ENCODE measurements around the gene CFAP97D2.
"Not testable (repeated sequence)": the region's sequence is repeated elsewhere in the genome, so short reads cannot be mapped to it uniquely, and the experiment has no call there.

The CFAP97D2 gene

DNA sequence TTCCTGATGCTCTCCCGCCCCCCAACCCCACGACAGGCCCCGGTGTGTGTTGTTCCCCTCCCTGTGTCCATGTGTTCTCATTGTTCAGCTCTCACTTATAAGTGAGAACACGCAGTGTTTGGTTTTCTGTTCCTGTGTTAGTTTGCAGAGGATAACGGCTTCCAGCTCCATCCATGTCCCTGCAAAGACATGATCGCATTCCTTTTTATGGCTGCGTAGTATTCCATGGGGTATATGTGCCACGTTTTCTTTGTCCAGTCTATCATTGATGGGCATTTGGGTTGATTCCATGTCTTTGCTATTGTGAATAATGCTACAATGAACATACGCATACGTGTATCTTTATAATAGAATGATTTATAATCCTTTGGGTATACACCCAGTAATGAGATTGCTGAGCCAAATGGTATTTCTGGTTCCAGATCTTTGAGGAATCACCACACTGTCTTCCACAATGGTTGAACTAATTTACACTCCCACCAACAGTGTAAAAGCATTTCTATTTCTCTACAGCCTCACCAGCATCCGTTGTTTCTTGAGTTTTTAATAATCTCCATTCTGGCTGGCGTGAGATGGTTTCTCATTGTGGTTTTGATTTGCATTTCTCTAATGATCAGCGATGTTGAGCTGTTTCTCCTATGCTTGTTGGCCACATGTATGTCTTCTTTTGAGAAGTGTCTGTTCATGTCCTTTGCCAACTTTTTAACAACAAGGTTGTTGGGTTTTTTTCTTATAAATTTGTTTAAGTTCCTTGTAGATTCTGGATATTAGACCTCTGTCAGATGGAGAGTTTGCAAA, 20.0 kb upstream of the CFAP97D2 start:
- not testable (repeated sequence) for DNase-seq (ENCODE audit: low spot score)

GRCh38 chr13:114161028-114161556, 18.0 kb upstream of the CFAP97D2 start:
- no peak for DNase-seq (ENCODE audit: low spot score)

GRCh38 chr13:114161644-114162532, 17.2 kb upstream of the CFAP97D2 start:
- no peak for DNase-seq (ENCODE audit: low spot score)

DNA sequence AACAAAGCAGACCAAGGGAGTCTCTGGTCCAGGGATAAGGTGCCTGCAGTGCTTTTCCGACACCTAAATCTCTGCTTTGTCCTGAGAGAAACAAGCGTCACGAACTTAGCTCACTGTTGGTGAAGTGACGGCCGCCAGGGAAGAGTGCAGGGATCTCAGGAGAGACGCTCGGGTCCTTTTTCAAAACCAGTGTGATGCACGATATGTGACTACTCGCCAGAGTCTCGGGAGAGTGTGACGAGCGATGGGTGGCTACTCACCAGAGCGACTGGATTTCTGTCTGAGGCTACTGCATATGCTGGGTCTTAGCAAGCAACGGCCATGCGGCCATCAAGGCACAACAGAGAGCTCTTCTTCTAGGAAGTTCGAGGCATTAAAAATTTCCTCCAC, 16.5 kb upstream of the CFAP97D2 start:
- DNase-seq (ENCODE audit: low spot score) = no peak

DNA sequence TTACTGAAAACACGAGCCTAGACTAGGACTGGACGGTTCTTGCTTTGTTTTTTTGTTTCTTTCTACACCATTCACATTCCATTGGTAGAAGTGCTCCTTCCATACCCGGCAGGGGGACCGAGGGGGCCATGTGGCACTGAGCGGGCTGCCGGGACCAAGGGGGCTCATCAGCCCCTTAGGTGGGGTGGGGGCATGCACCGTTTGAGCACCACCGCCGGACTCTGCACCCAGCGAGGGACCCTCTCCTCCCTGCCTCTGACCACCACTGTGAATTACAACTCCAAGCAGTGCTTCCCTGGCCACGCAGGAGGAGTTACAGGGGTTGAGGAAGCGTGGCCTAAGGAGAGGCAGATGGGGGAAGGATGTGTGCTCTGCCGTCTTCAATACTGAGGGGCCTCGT, 15.0 kb upstream of the CFAP97D2 start:
- DNase-seq (ENCODE audit: low spot score) = no peak

DNA sequence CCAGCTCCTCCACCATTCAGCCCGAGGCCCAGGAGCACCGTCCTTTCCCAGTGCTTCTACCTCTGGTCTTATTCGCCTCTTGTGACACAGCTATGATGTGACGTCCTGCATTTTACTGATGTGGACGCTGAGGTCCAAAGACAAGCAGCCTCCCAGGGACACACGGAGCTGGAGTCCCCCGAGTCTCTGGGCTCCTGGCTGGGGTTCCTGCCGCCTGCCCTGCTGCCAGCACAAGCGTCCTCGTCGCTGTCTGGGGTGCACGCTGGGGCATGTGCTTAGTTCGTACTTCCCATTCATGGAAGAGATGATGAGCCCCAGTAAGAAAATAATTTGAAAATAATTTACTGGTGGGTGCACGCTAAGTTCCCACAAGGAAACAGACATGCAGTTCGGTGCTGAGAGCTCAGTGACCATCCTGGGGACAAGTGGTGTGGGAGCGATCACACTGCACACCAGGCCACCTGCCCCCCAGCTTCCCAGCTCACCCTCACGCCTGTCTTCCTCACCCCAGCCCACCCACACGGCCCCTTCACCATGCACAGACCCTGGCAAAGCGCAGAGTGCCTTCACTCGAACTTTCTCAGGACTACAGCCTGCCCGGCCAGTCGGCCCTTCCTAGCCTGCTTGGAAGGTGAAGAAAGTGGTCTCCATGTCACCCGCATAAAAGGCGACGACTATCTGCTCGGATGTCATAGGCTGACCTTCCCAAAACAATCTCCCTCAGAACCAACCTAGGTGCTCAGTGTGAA, 14.2 kb upstream of the CFAP97D2 start:
- no peak for DNase-seq (ENCODE audit: low spot score)

DNA sequence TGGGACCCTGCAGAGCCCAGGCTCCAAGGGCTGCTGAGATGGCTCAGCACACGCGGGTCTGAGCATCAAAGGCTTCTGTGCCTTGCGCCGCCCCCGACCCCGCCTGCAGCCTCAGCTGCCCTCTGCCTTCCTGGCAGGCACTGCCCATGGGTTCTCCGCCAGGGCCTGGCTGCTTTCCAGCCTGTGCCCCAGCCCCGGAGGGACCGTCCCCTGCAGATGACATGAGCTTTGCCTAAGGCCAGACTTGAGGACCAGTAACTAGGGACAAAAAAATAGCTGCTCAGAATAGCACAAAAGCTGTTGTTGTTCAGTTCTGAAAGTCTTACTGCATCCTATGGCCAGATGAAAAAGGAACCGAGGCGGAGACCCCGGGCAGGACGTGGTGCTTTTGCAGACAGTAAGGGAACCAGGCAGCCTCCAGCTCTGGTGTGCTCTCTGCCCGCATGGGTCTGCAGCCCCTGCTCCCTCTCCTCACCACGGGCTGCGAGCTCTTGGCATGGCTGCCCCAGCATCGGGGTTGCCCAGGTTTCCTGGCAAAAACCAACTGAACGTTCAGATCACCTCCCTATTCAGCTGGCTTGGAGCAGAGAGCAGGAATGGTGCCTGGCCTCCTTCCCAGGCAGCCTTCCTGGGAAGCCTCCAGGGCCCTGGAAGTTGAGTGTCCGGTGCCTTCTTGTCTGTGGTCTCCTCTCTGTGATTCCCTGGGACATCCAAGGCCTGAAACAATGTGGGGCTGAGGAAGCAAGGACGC, 12.5 kb upstream of the CFAP97D2 start:
- no peak for DNase-seq (ENCODE audit: low spot score)

DNA sequence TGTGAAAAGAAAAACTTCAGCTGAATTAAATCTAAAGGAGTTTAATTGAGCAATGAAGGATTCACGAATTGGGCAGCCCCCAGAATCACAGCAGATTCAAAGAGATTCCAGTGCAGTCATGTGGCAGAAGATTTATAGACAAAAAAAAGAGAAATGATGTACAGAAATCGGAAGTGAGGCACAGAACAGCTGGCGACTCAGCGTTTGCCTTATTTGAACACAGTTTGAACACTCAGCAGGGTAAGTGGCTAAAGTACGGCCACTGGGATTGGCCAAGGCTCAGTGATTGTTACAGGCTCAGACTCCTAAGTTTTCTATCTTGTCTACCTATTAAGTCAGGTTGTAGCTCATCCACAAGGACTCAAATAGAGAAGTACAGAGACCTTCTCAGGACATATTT, 11.6 kb upstream of the CFAP97D2 start:
- no peak for DNase-seq (ENCODE audit: low spot score)

DNA sequence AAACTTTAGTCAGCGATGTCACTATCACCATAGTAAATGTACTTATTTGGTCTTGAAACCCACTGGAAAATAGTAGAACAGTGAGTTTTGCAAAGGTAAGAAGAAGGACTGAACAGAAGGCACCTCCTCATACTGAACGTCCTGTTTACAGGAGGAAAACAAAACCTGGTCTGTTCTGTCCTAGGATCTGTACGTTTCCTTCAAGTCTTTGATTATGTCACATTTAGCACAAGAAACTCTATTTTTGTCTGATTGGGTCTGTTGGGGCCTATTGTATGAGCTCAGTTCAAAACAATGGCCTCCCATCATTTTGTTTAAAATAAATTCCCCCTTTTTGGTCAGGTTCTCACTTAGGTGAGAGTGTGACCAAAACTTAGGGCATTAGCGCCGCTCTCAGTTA, 11.2 kb upstream of the CFAP97D2 start:
- no peak for DNase-seq (ENCODE audit: low spot score)

DNA sequence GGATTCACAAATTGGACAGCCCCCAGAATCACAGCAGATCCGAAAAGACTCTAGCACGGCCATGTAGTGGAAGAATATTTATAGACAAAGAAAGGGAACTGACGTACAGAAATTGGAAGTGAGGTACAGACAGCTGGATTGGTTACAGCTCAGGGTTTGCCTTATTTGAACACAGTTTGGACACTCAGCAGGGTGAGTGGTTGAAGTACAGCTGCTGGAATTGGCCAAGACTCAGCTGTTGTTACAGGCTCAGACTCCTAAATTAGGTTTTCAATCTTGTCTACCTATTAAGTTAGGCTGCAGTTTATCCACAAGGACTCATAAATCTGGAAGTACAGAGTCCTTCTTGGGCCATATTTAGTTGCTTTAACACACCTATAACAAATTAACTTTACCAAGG, 5.8 kb upstream of the CFAP97D2 start:
- DNase-seq (ENCODE audit: low spot score) = no peak

- no peak for DNase-seq (ENCODE audit: low spot score)
These were observed 5.3 kb upstream of the CFAP97D2 start for GRCh38 chr13:114173745-114174144.

DNA sequence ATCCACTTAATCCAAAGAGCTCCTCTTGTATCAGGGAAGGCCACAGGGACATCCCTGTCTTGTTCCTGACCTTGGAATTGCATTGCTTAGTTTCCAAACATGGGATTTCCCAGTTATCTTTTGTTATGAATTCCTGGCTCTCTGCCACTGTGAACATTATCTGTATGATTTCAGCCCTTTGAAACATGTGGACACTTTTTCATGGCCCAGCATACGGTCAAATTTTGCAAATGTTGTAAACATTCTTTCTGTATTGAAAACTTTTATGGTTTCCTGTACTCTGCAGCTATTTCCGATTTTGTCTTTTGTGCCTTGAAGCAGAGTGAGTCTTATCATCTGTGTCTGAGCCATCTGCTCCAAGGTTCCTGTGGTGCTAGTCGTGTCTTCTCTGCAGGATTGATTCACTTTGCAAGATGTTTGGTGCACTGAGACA, 4.5 kb upstream of the CFAP97D2 start:
- no peak for DNase-seq (ENCODE audit: low spot score)

DNA sequence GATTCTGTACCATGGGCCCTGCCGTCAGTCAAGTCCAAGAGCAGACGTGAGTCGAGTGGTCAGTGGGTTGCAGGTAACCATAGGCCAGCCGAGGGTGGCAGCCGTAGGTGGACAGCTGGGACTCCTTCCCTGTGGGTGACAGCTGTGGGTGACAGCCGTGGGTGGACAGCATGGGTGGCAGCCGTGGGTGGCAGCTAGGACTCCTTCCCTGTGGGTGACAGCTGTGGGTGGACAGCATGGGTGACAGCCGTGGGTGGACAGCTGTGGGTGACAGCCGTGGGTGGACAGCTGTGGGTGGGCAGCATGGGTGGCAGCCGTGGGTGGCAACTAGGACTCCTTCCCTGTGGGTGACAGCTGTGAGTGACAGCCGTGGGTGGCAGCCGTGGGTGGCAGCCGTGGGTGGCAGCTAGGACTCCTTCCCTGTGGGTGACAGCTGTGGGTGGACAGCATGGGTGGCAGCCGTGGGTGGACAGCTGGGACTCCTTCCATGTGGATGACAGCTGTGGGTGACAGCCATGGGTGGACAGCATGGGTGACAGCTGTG, 2.6 kb upstream of the CFAP97D2 start:
- not testable (repeated sequence) for DNase-seq (ENCODE audit: low spot score)

DNA sequence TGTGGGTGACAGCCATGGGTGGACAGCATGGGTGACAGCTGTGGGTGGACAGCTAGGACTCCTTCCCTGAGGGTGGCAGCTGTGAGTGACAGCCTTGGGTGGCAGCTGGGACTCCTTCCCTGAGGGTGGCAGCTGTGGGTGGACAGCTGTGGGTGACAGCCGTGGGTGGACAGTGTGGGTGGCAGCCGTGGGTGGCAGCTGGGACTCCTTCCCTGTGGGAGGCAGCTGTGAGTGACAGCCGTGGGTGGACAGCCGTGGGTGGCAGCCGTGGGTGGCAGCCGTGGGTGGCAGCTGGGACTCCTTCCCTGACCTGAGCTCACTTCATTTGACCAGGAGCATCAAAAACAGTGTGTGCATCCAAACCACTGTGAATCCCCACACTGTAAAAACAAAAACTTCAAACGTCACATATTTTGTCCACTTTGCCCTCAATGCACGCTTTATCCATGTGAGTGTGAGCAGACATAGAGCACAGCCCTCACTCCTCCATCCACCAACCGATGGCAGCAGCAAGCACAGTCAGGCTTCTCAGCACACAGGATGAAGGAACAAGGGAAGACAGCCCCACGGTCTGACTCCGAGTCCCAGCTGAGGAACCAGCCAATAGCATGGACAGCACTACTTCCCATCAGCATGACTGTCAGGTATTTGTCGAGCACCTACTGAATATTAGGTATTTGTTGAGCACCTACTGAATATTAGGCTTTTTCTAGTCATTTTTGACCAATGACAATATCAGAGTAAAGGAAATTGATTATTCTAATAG, 1.6 kb upstream of the CFAP97D2 start:
- no peak for DNase-seq (ENCODE audit: low spot score)

DNA sequence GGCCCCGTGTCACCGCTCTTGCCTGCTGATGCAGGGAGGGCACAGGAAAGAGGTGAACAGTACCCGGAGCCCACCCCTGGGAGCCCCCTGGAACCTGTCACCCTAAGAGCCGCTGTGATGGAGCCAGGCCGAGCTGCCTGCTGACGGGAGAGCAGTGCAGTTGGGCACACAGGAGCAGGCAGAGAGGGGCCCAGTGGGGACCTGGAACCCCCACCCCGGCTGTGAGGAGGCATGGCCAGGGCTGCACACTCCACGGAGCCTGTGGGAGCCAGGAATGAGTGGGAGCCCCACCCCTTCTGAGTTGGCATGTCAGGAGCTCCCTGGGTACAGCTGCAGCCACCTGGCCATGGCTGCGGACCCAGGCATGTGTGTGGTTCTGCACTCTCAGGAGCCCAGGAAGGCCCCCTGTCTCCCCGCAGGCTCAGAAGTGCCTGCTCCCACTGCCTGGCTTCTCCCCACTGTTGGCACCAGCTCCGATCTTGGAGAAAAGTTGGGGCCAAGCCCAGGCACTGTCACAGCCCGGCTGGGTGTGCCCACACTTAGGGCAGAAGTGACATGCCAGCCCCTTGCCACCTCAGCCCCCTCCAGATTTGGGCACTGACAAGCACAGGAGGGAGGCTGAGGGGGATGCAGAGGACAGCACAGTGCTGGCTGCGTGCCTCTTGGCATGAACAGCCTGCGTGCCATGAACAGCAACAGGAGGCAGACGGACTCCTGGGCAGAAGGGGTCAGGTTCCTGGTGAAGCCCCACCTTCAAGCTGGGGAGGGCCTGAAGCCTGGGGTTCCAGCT, 6.3 kb downstream of the CFAP97D2 start:
- no peak for DNase-seq (ENCODE audit: low spot score)

- DNase-seq (ENCODE audit: low spot score) = no peak
These were observed 15.8 kb downstream of the CFAP97D2 start for GRCh38 chr13:114194853-114195252.

- DNase-seq (ENCODE audit: low spot score) = no peak
These were observed 17.6 kb downstream of the CFAP97D2 start for GRCh38 chr13:114196629-114197028.

GRCh38 chr13:114198556-114198955, 19.5 kb downstream of the CFAP97D2 start:
- no peak for DNase-seq (ENCODE audit: low spot score)

- not testable (repeated sequence) for DNase-seq (ENCODE audit: low spot score)
These were observed 20.5 kb downstream of the CFAP97D2 start for GRCh38 chr13:114199526-114199925.

DNA sequence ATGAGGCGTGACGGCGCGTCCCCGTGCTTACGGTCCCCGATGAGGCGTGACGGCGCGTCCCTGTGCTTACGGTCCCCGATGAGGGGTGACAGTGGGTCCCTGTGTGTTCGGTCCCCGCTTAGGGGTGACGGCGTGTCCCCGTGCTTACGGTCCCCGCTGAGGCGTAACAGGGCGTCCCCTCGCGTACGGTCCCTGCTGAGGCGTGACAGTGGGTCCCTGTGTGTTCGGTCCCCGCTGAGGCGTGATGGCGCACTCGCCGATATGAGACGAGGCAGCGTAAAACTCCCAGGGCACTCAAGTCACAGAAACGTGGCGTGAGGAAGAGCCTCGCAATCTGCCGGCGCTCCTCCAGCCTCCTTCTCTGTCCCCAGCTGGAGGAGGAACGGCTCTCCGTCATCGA, 20.9 kb downstream of the CFAP97D2 start:
- DNase-seq (ENCODE audit: low spot score) = no peak
